Astrocyte (in vitro differentiated cells and primary cell): Measurements from ENCODE around the gene PPM1H.

ENCODE experiments used
- EZH2 ChIP-seq: IDR thresholded peaks from 2 replicates; pipeline ENCODE4 v1.6.1; 2012; ENCODE audit warnings: mild to moderate bottlenecking, low read length, inconsistent platforms; ENCODE audit not compliant: insufficient read depth
- TF ChIP-seq, protein P1 (sequence below): IDR thresholded peaks from 2 replicates; pipeline ENCODE4 v1.5.1; 2011; ENCODE audit warnings: low read depth, mild to moderate bottlenecking, inconsistent platforms, low read length, moderate library complexity; ENCODE audit not compliant: insufficient read depth

DNA sequence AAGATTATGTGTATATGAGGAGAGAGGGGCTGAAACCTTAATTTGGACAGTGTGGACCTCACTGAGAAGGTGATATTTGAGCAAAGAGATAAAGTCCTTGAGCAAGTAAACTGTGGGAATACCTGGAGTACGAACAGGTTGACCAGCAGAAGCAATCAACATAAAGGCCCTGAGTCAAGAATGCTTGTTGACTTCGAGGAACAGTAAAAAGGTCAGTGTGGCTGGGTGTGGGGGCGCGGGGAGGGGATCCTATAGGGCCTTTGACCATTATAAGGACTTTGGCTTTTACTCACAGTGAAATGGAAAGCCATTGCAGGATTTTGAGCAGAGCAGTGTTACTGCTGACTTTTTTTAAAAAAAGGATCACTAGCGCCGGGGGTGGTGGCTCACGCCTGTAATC is 34.7 kb upstream of the PPM1H start:
- TF ChIP-seq, protein P1, sequence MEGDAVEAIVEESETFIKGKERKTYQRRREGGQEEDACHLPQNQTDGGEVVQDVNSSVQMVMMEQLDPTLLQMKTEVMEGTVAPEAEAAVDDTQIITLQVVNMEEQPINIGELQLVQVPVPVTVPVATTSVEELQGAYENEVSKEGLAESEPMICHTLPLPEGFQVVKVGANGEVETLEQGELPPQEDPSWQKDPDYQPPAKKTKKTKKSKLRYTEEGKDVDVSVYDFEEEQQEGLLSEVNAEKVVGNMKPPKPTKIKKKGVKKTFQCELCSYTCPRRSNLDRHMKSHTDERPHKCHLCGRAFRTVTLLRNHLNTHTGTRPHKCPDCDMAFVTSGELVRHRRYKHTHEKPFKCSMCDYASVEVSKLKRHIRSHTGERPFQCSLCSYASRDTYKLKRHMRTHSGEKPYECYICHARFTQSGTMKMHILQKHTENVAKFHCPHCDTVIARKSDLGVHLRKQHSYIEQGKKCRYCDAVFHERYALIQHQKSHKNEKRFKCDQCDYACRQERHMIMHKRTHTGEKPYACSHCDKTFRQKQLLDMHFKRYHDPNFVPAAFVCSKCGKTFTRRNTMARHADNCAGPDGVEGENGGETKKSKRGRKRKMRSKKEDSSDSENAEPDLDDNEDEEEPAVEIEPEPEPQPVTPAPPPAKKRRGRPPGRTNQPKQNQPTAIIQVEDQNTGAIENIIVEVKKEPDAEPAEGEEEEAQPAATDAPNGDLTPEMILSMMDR: no peak
- no peak for TF ChIP-seq EZH2
